ENCODE data around the gene SPECC1. TPM values are rescaled to one million over a fixed set of nuclear protein-coding genes. Genes with fewer than 3 reads are reported as not detected.

SPECC1 gene
- total RNA-seq, 1 donor from 2014 or later = 83.0 TPM

GRCh38 chr17:19979917-19980770, 29.0 kb upstream of the SPECC1 start:
- H3K9ac ChIP-seq (ENCODE audit: low read length) = no peak overlapping the region
- H3K9me3 Mint-ChIP-seq (ENCODE audit: unreplicated experiment) = peaks cover 4% of the 10 kb centered on the region
- peak overlapping the region; percentile 40 for H2AFZ ChIP-seq (ENCODE audit: low read depth, low read length)

GRCh38 chr17:19986941-19987861, 22.0 kb upstream of the SPECC1 start:
- H4K20me1 ChIP-seq (ENCODE audit: insufficient read depth, low read length) = no peaks in the 10 kb centered on the region
- H3K36me3 ChIP-seq (ENCODE audit: insufficient read depth, low read length) = no peaks in the 10 kb centered on the region
- no peaks in the 10 kb centered on the region for H3K36me3 Mint-ChIP-seq (ENCODE audit: low read depth, unreplicated experiment)
- TF ChIP-seq EZH2 (IDR thresholded peaks at IDR 0.05; ENCODE audit: insufficient read depth, low read length) = no peak
- no peak for TF ChIP-seq CTCF (IDR thresholded peaks at IDR 0.05; ENCODE audit: insufficient read depth, low read depth, low read length)
- peaks cover 4% of the 10 kb centered on the region for H3K9me3 Mint-ChIP-seq (ENCODE audit: unreplicated experiment)
- H3K27ac Mint-ChIP-seq (ENCODE audit: unreplicated experiment) = peak overlapping the region; percentile 73
- H3K27ac ChIP-seq (ENCODE audit: low read depth, low read length) = no peak overlapping the region
- FAIRE-seq (no peak), DNase-seq (ENCODE audit: low read depth) (no peak)
- H3K4me3 ChIP-seq (ENCODE audit: insufficient read depth, low read depth, low read length) = no peak overlapping the region
- H3K9me3 ChIP-seq (ENCODE audit: insufficient read depth, low read depth, low read length) = no peaks in the 10 kb centered on the region
- H3K4me1 ChIP-seq (ENCODE audit: insufficient read depth, low read length) = no peaks in the 10 kb centered on the region
- no peak overlapping the region for H3K4me2 ChIP-seq (ENCODE audit: low read length)
- peaks cover 12% of the 10 kb centered on the region for H3K4me1 Mint-ChIP-seq (ENCODE audit: low read depth, unreplicated experiment)
- H3K9ac ChIP-seq (ENCODE audit: low read length) = no peak overlapping the region
- H3K4me3 Mint-ChIP-seq (ENCODE audit: unreplicated experiment) = no peak overlapping the region
- peak overlapping the region; percentile 41 for H2AFZ ChIP-seq (ENCODE audit: low read depth, low read length)
- peaks cover 13% of the 10 kb centered on the region for H3K27me3 Mint-ChIP-seq (ENCODE audit: low read depth, unreplicated experiment)
- no peaks in the 10 kb centered on the region for H3K79me2 ChIP-seq (ENCODE audit: insufficient read depth, low read length)
- H3K27me3 ChIP-seq (ENCODE audit: insufficient read depth, low read length) = no peaks in the 10 kb centered on the region

More at GRCh38 chr17:19979917-19980770, 29.0 kb upstream of the SPECC1 start:
- Histone ChIP-seq H3K36me3 (ENCODE audit: insufficient read depth, low read length) (peaks cover 5% of the 10 kb centered on the region), H3K27ac (ENCODE audit: low read depth, low read length) (no peak overlapping the region), H3K79me2 (ENCODE audit: insufficient read depth, low read length) (peaks cover 32% of the 10 kb centered on the region), H3K4me2 (ENCODE audit: low read length) (no peak overlapping the region), H3K27me3 (ENCODE audit: insufficient read depth, low read length) (no peaks in the 10 kb centered on the region), H3K9me3 (ENCODE audit: insufficient read depth, low read depth, low read length) (no peaks in the 10 kb centered on the region), H4K20me1 (ENCODE audit: insufficient read depth, low read length) (peaks cover 10% of the 10 kb centered on the region), H3K4me3 (ENCODE audit: insufficient read depth, low read depth, low read length) (no peak overlapping the region), H3K4me1 (ENCODE audit: insufficient read depth, low read length) (peaks cover 10% of the 10 kb centered on the region)
- Mint-ChIP-seq H3K4me3 (ENCODE audit: unreplicated experiment) (no peak overlapping the region), H3K36me3 (ENCODE audit: low read depth, unreplicated experiment) (no peaks in the 10 kb centered on the region), H3K27ac (ENCODE audit: unreplicated experiment) (no peak overlapping the region), H3K4me1 (ENCODE audit: low read depth, unreplicated experiment) (peaks cover 3% of the 10 kb centered on the region), H3K27me3 (ENCODE audit: low read depth, unreplicated experiment) (no peaks in the 10 kb centered on the region)
- TF ChIP-seq CTCF (IDR thresholded peaks at IDR 0.05; ENCODE audit: insufficient read depth, low read depth, low read length) = no peak
- no peak for TF ChIP-seq EZH2 (IDR thresholded peaks at IDR 0.05; ENCODE audit: insufficient read depth, low read length)
- FAIRE-seq (no peak), DNase-seq (ENCODE audit: low read depth) (no peak)

Data from astrocyte (in vitro differentiated cells and primary cell).